GM21717 (cell line): ENCODE data around the gene COPS6.

ENCODE experiments used
- ATAC-seq: cut with Tn5 transposase; IDR thresholded peaks from one replicate; pipeline ENCODE4 v1.9.1; 2021; ENCODE audit warnings: mild to moderate bottlenecking, moderate library complexity; ENCODE audit not compliant: unreplicated experiment

COPS6 gene

GRCh38 chr7:100079024-100079560 is 9.7 kb upstream of the COPS6 start:
- no peak for ATAC-seq

- ATAC-seq = peak; percentile 2
These were observed 7.7 kb upstream of the COPS6 start for GRCh38 chr7:100080907-100081534.

GRCh38 chr7:100081535-100082102 is 7.2 kb upstream of the COPS6 start, which contains the start of gene ZNF3:
TSS of gene ZNF3 (minus strand) at chr7:100081723. CDS start at chr7:100077357, 4,366 bp downstream.
- ATAC-seq = peak; percentile 70

- no peak for ATAC-seq
These were observed 5.8 kb upstream of the COPS6 start for GRCh38 chr7:100082978-100083377.

DNA sequence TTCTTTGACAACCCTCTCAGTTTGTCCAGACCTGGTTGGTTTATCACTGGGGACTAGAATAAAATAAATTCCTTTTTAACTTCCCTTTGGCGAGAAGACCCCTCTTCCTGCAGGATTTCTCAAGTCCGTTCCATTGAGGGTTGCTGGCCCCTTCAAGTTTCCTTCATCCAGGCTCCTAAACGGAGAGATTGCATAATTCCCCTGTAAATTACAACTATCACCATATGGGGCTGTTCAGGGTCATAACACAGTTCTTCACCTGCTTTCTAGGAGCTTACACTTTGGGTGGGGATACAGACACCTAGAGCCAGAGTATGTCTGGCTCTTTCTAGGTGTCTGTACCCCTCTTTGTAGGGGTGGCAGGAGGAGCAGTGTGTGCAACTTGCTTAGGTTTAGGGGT is 3.3 kb upstream of the COPS6 start:
- ATAC-seq = no peak

DNA sequence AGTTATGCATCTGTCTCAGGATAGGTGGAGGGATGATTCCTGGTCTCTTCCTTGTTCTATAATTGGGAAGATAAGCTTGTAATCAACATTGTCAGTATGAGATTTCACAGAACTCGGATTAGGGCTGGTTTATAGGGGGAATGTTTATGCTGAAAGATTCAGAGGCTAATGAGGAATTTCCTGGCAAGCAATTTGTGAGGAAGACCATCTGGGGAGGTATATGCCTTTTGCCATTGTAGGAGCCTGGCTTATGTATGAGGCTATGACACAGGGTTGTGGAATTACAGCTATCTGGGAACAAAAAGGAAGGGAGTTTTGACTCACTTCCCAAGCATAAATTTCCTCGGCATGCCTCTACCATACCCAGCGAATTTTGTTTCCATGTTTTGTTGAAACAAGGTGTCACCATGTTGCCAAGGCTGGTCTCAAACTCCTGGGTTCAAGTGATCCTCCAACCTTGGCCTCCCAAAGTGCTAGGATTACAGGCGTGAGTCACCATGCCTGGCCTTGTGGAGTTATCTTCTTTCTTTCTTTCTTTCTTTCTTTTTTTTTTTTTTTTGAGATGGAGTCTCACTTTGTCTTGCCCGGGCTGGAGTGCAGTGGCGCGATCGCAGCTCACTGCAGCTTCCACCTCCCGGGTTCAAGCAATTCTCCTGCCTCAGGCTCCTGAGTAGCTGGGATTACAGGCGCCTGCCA is 1.6 kb upstream of the COPS6 start:
- no peak for ATAC-seq

DNA sequence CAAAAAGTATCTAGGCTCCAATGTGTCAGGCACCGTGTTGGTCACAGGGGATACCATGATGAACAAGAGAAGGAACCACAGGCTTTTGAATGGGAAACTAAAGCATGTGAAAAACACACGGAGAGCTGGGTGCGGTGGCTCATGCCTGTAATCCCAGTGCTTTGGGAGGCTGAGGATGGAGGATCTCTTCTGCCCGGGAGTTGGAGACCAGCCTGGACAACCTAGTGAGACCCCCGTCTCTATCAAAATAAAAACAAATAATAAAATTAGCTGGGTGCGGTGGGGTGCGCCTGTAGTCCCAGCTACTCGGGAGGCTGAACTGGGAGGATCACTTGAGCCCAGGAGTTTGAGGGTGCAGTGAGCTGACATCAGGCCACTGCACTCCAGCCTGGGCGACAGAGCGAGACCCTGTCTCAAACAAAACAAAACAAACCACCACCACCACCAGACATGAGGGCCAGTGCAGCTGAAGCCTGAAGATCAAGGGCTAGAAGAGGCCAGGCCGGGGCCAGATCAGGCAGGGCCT is 611 bp upstream of the COPS6 start:
- ATAC-seq = no peak

GRCh38 chr7:100089458-100090196 is 858 bp downstream of the COPS6 start:
- ATAC-seq = no peak

- no peak for ATAC-seq
These were observed 2.0 kb downstream of the COPS6 start for GRCh38 chr7:100090527-100091410.

DNA sequence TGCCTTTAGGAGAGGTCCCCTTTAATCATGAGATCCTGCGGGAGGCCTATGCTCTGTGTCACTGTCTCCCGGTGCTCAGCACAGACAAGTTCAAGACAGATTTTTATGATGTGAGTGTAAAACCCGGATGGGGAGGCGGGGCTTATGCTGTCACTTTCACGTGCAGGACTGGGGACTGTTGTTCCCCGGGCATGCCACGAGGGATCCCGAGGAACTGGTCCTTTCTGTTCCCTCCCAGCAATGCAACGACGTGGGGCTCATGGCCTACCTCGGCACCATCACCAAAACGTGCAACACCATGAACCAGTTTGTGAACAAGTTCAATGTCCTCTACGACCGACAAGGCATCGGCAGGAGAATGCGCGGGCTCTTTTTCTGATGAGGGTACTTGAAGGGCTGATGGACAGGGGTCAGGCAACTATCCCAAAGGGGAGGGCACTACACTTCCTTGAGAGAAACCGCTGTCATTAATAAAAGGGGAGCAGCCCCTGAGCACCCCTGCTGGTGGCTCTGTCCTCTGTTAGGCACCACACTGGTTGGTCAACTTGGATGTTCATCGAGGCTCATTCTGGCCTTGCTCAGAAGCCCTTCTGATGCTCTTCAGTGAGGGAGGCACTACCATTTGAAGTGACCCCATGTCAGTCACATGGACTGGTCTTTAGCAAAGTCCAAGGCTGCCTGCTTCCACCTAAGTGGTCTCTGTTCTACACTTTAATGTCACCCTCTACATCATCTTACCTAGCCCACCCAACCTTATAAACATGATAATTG is 2.8 kb downstream of the COPS6 start:
- no peak for ATAC-seq

- ATAC-seq = no peak
These were observed 4.3 kb downstream of the COPS6 start for GRCh38 chr7:100093054-100093453.

DNA sequence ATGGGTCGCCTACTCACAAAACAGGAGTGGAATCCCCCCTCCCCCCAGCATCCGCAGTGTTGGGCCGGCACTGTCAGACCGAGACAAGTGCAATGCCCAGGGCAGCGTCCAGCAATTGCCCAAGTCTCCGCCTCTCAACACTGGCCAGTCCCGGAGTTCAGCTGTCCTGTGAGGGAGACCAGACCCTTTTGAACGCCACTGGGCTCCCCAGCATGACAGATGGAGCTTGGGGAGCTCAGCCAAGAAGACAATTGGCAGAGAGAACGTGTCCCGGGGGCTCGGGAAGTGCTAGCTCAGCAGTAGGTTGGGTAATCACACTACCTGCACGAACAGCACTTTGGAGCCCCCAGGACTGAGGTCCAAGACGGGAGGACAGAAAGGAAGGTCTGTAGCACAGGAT is 4.7 kb downstream of the COPS6 start:
- no peak for ATAC-seq

DNA sequence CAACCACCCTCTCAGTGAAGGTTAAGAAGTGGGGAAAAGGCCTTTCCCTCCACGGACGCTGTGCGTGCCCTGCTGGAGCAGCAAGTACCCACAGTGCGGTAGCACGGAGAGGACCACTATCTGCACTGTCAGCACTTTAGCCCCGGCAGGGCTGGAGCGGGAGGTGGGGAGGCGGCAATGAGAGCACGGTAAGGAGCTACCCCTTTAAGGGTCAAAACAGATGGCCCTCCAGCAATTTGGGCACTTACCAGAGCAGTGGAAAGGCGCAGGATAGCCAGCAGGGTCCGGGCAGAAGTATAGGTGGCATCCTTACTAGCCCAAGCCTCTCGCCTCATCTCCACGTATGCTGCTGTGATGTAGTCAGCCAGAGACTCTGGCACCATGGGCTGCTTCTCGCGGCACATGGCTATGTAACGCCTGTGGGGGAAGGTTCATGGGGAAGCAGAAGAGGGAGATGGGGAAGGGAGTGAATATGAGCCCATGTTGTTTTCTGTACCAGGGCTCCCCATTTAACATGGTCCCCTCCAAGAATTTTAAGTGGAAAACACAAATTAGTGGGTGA is 5.2 kb downstream of the COPS6 start:
- no peak for ATAC-seq

GRCh38 chr7:100095289-100095688 is 6.5 kb downstream of the COPS6 start:
- no peak for ATAC-seq

GRCh38 chr7:100095704-100096103 is 6.9 kb downstream of the COPS6 start:
- ATAC-seq = no peak

GRCh38 chr7:100098913-100099312 is 10.1 kb downstream of the COPS6 start:
- ATAC-seq = no peak

GRCh38 chr7:100099452-100099851 is 10.7 kb downstream of the COPS6 start:
- no peak for ATAC-seq

DNA sequence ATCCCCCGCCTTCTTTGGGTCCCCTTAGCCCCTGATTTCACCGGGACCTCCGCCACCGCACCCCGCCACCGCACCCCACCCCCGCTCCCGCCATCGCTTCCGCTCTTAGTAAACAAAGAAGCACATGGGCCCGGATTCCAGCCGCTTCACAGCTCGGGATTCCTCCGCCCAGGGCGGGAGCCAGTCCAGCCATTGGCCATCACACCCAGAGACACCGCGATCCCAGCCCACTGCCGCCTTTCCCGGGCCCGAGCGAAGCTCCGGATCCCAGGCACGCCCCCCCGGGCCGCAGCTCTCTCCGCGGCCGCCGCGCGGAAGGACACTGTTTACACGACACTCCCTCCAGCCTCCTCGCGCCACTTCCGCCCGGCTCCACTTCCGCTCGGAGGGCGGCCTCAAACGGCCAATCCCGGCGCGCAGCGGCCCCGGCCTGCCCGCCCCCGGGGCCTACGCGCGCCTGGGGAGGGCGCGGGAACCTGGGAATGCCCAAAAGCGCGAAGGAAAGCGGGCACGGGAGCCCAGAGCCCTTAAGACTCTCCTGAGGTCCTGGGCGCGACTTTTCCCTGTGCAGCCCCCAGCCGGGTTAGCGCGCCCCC is 11.7 kb downstream of the COPS6 start:
- peak; percentile 61 for ATAC-seq
